Subcutaneous adipose tissue (tissue), 4 donors: ENCODE data around the gene FES. TPM values are rescaled to one million over a fixed set of nuclear protein-coding genes. Genes with fewer than 3 reads are reported as not detected.

Experiments
- total RNA-seq, 4 donors: library from RNA; depleted of rRNA; stranded (reverse); fragments of >200 nt; gene quantifications; one replicate each; pipeline ENCODE4 v1.1.0, GENCODE V29; 2016
- TF ChIP-seq, protein P1 (sequence below): fragments of 450-650 bp; IDR thresholded peaks from one replicate; pipeline ENCODE4 v1.5.1; 2016; ENCODE audit warnings: low read depth, mild to moderate bottlenecking, control low read depth, antibody characterized with exemption, moderate library complexity

The FES gene
- total RNA-seq, 4 donors from 2014 or later: 37.5 to 85.2 (median 75.8) TPM

- TF ChIP-seq, protein P1, sequence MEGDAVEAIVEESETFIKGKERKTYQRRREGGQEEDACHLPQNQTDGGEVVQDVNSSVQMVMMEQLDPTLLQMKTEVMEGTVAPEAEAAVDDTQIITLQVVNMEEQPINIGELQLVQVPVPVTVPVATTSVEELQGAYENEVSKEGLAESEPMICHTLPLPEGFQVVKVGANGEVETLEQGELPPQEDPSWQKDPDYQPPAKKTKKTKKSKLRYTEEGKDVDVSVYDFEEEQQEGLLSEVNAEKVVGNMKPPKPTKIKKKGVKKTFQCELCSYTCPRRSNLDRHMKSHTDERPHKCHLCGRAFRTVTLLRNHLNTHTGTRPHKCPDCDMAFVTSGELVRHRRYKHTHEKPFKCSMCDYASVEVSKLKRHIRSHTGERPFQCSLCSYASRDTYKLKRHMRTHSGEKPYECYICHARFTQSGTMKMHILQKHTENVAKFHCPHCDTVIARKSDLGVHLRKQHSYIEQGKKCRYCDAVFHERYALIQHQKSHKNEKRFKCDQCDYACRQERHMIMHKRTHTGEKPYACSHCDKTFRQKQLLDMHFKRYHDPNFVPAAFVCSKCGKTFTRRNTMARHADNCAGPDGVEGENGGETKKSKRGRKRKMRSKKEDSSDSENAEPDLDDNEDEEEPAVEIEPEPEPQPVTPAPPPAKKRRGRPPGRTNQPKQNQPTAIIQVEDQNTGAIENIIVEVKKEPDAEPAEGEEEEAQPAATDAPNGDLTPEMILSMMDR: no peak
Measured at GRCh38 chr15:90917569-90917968, 33.3 kb downstream of the FES start.

DNA sequence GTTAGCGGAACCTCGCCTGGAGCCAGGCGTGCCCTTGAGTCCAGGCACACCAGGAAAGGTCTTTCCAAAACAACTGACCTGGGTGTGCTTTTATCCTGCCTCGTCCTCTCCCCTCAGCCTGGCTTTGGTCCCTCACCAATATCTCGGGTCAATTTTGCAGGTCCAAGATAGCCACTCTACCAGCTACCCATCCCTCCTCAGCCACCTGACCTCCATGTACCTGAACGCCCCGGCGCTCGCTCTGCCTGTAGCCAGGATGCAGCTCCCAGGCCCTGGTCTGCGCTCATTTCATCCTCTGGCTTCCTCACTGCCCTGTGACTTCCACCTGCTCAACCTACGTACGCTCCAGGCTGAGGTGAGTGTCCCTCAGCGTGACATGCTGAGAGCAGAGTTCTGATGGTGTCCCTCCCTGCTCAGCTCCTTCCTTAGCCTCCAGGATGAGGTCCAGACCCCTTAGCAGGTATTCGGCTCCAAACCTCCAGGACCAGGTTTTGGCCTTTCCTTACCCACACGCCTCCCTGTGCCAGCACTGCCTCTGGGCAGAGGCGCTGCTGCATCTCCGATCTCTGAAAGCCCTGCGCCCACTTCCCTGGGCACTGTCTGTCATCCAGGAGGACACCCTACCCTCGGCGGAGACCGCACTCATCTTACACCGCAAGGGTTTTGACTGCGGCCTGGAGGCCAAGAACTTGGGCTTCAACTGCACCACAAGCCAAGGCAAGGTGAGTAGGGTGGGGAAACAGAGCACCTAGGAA, 33.9 kb downstream of the FES start:
- TF ChIP-seq, protein P1: no peak

- TF ChIP-seq, protein P1: no peak
Measured at GRCh38 chr15:90918835-90919234, 34.5 kb downstream of the FES start.

GRCh38 chr15:90921887-90922286, 37.6 kb downstream of the FES start:
- TF ChIP-seq, protein P1: no peak

- TF ChIP-seq, protein P1: no peak
Measured at GRCh38 chr15:90924375-90924774, 40.1 kb downstream of the FES start.

GRCh38 chr15:90929246-90930019, 45.1 kb downstream of the FES start:
- TF ChIP-seq, protein P1: no peak

DNA sequence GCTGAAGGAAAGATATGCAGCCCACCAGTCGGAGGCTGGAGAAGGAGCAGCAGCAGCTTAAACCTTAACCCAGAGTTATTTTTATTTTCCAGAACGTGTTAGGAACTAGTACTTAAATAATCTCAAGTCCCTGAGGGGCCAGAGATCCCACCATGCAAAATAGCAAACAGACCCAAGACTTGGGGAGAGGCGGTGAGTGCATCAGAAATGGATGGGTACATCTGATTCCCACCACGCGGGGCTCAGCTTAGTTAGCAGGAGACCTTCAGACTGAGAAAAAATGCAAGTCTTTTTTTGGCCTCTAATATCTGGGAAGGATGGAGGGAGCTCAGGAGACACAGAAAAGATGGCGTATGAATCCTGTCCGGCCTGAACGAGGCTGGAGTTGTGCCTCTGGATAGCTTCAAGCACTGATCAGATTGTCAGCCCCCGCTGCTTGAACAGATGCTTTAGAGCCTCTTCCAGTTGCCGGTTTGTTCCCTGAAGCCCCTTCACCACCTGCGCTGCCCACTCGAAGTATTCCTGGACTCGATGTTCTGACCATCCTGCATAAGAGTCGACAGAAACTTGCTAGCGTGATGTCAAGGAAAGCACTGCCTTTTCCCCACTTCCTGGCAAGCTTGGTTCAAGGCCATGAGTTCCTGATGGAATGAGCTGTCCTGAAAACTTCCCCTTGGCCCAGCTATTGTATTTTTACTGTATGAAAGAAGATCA, 46.7 kb downstream of the FES start:
- TF ChIP-seq, protein P1: no peak
